Lower leg skin (tissue), 3 donors: ENCODE results near the gene GPRASP3.

Experiments
- POLR2A ChIP-seq, 2 donors: fragments of 450-650 bp; IDR thresholded peaks; one replicate each; pipeline ENCODE4 v1.6.1; 2016 to 2017; ENCODE audit warnings: antibody characterized with exemption in 2 of 2, mild to moderate bottlenecking in 1 of 2, moderate library complexity in 1 of 2
- TF ChIP-seq, protein P1 (sequence below), 3 donors: fragments of 450-650 bp; IDR thresholded peaks; one replicate each; pipeline ENCODE4 v1.5.1; 2016; ENCODE audit warnings: antibody characterized with exemption in 3 of 3, mild to moderate bottlenecking in 3 of 3, moderate library complexity in 2 of 3

DNA sequence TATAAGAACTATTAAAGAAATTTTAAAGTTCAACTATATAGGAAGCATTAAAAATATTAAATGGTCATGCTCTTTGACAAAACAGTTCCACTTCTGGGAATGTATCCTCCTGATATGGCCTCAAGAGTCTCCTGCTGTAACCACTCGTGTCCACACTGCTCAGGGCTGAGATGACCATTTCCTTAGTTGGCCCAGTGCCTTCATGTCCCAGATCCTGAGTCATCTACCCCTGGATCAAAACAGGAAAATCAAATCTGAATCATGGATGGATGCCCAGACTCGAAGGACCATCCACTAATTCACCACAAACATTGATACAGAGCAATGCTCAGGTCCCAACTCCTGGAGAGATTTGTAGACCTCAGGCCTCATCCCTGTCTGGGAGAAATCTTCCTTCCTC, 44.7 kb downstream of the GPRASP3 start:
- TF ChIP-seq, protein P1, sequence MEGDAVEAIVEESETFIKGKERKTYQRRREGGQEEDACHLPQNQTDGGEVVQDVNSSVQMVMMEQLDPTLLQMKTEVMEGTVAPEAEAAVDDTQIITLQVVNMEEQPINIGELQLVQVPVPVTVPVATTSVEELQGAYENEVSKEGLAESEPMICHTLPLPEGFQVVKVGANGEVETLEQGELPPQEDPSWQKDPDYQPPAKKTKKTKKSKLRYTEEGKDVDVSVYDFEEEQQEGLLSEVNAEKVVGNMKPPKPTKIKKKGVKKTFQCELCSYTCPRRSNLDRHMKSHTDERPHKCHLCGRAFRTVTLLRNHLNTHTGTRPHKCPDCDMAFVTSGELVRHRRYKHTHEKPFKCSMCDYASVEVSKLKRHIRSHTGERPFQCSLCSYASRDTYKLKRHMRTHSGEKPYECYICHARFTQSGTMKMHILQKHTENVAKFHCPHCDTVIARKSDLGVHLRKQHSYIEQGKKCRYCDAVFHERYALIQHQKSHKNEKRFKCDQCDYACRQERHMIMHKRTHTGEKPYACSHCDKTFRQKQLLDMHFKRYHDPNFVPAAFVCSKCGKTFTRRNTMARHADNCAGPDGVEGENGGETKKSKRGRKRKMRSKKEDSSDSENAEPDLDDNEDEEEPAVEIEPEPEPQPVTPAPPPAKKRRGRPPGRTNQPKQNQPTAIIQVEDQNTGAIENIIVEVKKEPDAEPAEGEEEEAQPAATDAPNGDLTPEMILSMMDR (IDR thresholded peaks at IDR 0.05) = no peak
- no peak for TF ChIP-seq POLR2A (IDR thresholded peaks at IDR 0.05)
